Inflammatory macrophage (primary cell): Measurements from ENCODE around the gene RNF223.
"Not testable (repeated sequence)": the region's sequence is repeated elsewhere in the genome, so short reads cannot be mapped to it uniquely, and the experiment has no call there.

ENCODE experiments used
- DNase-seq, 2 donors: peaks; one replicate each; pipeline ENCODE4 v3.0.0-alpha.2; 2020 to 2022

The RNF223 gene

GRCh38 chr1:1071486-1072298 is 2.4 kb downstream of the RNF223 start:
- no peak for DNase-seq

GRCh38 chr1:1069711-1070676 is 4.1 kb downstream of the RNF223 start:
- peak; percentile 33 to 76 for DNase-seq

- peak; percentile 62 to 72 for DNase-seq
Observed at GRCh38 chr1:1069056-1069710, 4.9 kb downstream of the RNF223 start.

DNA sequence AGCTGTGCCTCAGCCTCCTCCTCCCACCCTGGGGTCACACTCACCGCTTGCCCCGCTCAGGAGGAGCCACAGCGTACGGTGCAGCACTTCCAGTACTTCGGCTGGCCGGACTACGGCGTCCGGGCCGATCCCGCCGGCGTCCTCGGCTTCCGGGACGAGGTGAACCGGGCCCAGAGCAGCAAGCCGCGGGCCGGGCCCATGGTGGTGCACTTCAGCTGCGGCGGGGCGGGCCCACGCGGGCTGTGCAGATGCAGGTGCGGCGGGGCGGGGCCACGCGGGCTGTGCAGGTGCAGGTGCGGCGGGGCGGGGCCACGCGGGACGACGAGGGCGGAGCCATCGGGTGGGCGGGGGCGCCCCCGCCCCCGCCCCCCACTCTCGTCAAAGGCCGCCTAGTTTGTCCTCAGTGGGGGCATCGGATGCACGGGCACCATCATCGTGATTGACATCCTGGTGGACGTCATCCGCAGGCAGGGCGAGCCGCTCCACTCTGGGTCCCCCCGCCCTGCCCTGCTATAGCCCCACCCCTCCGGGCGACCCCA is 5.5 kb downstream of the RNF223 start:
- no peak for DNase-seq

DNA sequence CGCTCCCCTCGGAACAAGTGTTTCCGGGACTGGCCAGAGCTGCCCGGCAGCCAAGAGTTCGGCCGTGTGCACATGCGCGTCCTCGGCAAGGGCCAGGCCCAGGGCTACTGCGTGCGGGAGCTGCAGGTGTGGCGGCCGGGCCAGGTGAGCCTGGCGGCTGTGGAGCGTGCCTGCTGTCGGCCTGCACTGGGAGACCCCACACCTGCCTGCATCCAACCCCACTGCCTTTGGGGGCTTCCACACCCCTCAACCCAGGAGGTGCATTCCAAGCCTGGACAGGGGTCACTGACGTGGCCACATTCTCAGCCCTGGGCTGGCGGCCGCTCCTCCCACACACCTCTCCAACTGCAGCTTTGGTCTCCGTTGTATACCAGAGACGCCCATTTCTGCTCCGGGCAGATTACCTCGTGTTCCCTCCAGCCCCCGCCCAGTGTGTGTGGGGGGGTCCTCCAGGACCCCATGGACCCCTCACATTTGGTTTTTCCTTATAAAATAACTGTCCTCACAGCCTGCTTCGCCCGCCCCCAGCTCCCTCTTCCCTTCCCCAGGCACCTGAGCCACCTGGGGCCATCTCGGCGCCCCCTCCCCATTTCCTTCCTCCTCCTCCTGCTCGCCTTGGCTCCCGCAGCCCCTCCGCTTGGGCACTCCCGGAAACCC is 6.1 kb downstream of the RNF223 start:
- no peak for DNase-seq

DNA sequence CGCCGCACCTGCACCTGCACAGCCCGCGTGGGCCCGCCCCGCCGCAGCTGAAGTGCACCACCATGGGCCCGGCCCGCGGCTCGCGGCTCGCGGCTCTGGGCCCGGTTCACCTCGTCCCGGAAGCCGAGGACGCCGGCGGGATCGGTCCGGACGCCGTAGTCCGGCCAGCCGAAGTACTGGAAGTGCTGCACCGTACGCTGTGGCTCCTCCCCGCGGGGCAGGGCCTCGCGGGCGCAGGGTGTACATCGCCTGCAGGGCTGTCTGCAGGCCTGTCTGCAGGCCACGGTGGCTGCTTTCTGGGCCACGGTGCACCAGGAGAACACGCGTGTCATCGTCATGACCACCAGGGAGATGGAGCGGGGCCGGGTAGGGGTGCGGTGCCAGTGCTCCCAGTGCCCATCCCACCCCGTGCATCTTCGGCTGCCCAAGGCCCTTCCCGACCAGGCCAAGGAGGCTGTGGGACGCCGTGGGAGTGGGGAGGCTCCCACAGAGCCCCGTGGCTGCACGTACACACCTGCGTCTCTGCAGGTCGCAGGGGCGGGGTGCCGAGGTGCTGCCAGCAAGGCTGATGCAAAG is 6.7 kb downstream of the RNF223 start:
- DNase-seq: no peak

GRCh38 chr1:1066403-1067283 is 7.5 kb downstream of the RNF223 start:
- no peak for DNase-seq

DNA sequence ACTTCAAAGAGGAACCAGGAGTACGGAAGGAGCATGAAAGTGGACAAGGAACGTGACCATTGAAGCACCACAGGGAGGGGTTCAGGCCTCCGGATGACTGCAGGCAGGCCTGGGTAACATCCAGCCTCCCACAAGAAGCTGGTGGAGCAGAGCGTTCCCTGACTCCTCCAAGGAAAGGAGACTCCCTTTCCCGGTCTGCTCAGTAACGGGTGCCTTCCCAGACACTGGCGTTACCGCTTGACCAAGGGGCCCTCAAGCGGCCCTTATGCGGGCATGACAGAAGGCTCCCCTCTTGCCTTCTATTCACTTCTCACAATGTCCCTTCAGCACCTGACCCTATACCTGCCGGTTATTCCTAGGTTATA is 8.2 kb downstream of the RNF223 start:
- DNase-seq: not testable (repeated sequence)

DNA sequence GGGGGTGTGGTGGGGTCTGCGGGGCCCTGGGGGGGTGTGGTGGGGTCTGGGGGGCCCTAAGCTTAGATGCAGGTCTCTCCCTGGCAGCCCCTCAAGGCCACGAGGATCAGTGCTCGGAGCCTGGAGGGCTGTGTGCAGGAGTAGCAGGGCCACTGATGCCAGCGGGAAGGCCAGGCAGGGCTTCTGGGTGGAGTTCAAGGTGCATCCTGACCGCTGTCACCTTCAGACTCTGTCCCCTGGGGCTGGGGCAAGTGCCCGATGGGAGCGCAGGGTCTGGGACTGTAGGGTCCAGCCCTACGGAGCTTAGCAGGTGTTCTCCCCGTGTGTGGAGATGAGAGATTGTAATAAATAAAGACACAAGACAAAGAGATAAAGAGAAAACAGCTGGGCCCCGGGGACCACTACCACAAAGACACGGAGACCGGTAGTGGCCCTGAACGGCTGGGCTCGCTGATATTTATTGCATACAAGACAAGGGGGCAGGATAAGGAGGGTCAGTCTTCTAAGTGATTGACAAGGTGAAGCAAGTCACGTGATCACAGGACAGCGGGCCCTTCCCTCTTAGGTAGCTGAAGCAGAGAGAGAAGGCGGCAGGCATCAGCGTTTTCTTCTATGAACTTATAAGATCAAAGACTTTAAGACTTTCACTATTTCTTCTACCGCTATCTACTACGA is 8.7 kb downstream of the RNF223 start:
- DNase-seq: no peak

DNA sequence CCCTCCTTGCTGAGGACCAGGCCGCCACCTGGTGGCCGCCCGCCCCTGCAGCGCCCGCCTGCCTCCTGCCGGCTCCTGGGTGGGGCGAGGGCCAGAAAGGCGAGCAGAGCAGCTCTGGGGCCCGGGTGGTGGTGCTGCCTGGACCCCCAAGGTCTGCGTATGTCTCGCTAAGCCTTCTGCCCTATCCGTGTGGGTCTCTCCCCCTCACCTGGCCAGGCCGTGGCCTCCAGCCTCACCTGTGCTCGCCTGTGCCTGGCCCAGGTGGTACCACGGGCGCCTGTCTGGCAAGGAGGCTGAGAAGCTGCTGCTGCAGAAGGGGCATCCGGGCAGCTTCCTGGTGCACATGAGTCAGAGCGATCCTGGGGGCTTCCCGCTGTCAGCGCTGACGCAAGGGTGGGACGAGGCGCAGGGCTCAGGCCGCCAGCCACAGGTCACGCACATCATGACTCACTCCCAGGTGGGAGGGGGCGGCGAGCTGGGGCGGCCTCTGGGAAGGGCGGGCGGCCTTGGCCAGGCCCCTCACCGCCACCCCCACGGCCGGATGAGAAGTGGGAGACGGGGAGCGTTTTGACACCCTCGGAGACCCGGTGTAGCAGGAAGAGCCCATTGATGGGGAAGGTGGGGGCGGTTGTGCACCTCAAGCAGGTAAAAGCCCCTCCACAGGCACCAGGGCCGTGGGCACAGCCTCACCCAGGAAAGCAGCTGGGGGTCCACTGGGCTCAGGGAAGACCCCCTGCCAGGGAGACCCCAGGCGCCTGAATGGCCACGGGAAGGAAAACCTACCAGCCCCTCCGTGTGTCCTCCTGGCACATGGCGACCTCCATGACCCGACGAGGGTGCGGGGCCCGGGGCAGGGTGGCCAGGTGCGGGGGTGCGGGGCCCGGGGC is 9.9 kb downstream of the RNF223 start:
- DNase-seq: peak; percentile 40 to 76

DNA sequence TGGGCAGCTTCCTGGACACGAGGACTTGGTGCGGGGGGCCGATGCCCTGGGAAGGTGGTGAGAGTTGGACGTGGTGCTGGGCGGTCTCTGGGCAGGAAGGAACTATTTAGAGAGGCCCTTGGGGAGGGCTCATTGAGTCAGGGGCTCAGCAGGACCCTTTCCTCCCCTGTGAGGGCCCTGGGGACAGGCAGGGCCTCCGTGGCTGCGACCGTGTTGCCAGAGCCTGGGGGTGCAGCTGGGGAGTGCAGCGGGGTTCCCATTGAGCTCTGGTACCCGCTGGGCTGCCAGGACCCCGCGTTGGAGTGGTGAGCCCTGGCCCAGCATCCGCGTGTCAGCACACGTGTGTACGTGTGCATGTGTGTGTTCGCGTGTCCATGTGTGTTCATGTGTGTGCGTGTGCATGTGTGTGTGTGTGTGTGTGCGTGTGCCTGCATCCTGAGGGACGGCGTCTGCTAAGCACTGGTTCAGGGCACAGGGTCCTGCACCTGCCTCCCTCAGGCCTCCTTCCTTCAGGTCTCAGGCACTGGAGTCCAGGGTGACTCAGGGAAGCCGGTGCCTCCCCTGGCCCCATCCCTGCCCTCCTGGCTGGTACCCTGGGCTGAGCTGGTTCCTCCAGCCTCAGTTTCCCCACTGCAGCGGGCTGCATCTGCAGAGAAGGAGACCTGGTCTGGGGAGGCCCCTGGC is 10.7 kb downstream of the RNF223 start:
- DNase-seq: no peak

- DNase-seq: peak in 1 of 2 donors; percentile 18
Observed at GRCh38 chr1:1062348-1063163, 11.6 kb downstream of the RNF223 start.

GRCh38 chr1:1061682-1062345 is 12.3 kb downstream of the RNF223 start:
- DNase-seq: no peak

DNA sequence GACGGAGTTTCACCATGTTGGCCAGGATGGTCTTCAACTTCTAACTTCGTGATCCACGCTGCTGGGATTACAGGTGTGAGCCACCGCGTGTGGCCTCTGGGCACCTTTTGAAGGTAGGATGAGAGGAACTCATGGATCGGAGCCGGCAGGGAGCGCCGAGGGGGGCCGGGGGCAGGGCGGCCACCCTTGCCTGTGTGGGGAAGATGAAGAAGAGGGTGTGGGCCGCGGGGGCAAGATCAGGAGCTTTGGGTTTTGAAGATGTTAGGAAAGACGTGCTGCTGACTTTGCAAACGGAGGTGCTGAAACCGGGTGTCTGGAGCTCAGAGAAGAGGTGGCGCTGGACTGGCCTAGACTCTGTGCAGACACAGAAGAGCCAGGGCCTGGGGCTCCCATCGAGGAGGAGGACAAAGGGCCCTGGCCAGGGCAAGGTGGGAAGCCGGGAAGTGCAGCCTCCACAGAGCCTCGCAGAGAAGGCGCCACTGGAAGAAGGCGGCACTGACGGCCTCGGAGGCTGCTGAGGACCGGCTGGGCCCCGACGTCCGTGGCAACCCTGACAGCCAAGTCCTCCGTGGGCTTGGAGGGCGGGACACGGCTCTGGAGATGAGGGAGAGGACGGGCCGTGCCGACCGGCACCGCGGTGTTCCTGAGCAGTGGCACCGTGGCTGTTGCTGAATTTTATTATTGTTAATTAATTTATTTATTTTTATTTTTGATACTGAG is 13.7 kb downstream of the RNF223 start:
- no peak for DNase-seq

GRCh38 chr1:1059494-1060280 is 14.4 kb downstream of the RNF223 start:
- peak; percentile 90 to 91 for DNase-seq
